HG02642 (cell line): Measurements from ENCODE around the gene RANBP10.
A peak's percentile ranks its signal among the peaks of the same experiment; 100 is the strongest.

Experiments used
- ATAC-seq: cut with Tn5 transposase; IDR thresholded peaks from one replicate; pipeline ENCODE4 v1.9.1; 2021; ENCODE audit warnings: mild to moderate bottlenecking; ENCODE audit not compliant: unreplicated experiment, poor library complexity

Gene RANBP10

GRCh38 chr16:67833030-67833414 is 26.7 kb upstream of the RANBP10 start:
- ATAC-seq = no peak

GRCh38 chr16:67828651-67829050 is 22.3 kb upstream of the RANBP10 start:
- ATAC-seq = no peak

- ATAC-seq = no peak
Measured at GRCh38 chr16:67825906-67826305, 19.5 kb upstream of the RANBP10 start.

- no peak for ATAC-seq
Measured at GRCh38 chr16:67825119-67825518, 18.8 kb upstream of the RANBP10 start.

GRCh38 chr16:67822511-67822910 is 16.2 kb upstream of the RANBP10 start:
- no peak for ATAC-seq

GRCh38 chr16:67820608-67821259 is 14.4 kb upstream of the RANBP10 start:
- ATAC-seq = no peak

GRCh38 chr16:67814567-67814966 is 8.2 kb upstream of the RANBP10 start:
- no peak for ATAC-seq

GRCh38 chr16:67811899-67812298 is 5.5 kb upstream of the RANBP10 start:
- ATAC-seq = no peak

- ATAC-seq = no peak
Measured at GRCh38 chr16:67807148-67807682, 855 bp upstream of the RANBP10 start.

GRCh38 chr16:67805718-67806427 is 487 bp downstream of the RANBP10 start:
- peak; percentile 3 for ATAC-seq

GRCh38 chr16:67804853-67805542 is 1.4 kb downstream of the RANBP10 start:
- no peak for ATAC-seq

GRCh38 chr16:67803894-67804293 is 2.5 kb downstream of the RANBP10 start:
- no peak for ATAC-seq

- no peak for ATAC-seq
Measured at GRCh38 chr16:67801883-67802282, 4.5 kb downstream of the RANBP10 start.

- no peak for ATAC-seq
Measured at GRCh38 chr16:67801241-67801640, 5.1 kb downstream of the RANBP10 start.

GRCh38 chr16:67800338-67800926 is 5.9 kb downstream of the RANBP10 start:
- ATAC-seq = no peak

GRCh38 chr16:67796099-67796718 is 10.2 kb downstream of the RANBP10 start:
- ATAC-seq = no peak

- no peak for ATAC-seq
Measured at GRCh38 chr16:67790071-67790470, 16.3 kb downstream of the RANBP10 start.

- no peak for ATAC-seq
Measured at GRCh38 chr16:67786491-67786890, 19.9 kb downstream of the RANBP10 start.

- no peak for ATAC-seq
Measured at GRCh38 chr16:67783353-67783725, 23.0 kb downstream of the RANBP10 start.

- ATAC-seq = no peak
Measured at GRCh38 chr16:67782567-67783352, 23.6 kb downstream of the RANBP10 start.
